Retinal pigment epithelial cell (primary cell): Measurements from ENCODE around the gene FAM20C.
"Not testable (repeated sequence)": the region's sequence is repeated elsewhere in the genome, so short reads cannot be mapped to it uniquely, and the experiment has no call there.

Source experiments
- DNase-seq: peaks from one replicate; pipeline ENCODE4 v3.0.0-alpha.2; 2010; ENCODE audit warnings: low read depth
- H3K4me3 ChIP-seq: 2 replicates; pipeline ENCODE4 v1.5.1; 2011; ENCODE audit warnings: mild to moderate bottlenecking, low read length, control low read depth, moderate library complexity
- CTCF ChIP-seq: conservative IDR thresholded peaks from 2 replicates; pipeline ENCODE4 v1.5.1; 2011; ENCODE audit warnings: low read depth, low read length, control low read depth, inconsistent platforms

Gene FAM20C

GRCh38 chr7:199483-200249 is 7.3 kb downstream of the FAM20C start:
- H3K4me3 ChIP-seq: no peak overlapping the region
- TF ChIP-seq CTCF: no peak
- DNase-seq: no peak

GRCh38 chr7:200290-200689 is 7.9 kb downstream of the FAM20C start:
- no peak for TF ChIP-seq CTCF
- DNase-seq: no peak
- H3K4me3 ChIP-seq: no peak overlapping the region

- DNase-seq: no peak
- no peak overlapping the region for H3K4me3 ChIP-seq
- peak; percentile 32 for TF ChIP-seq CTCF
Observed at GRCh38 chr7:200704-201103, 8.3 kb downstream of the FAM20C start.

- H3K4me3 ChIP-seq: no peak overlapping the region
- no peak for TF ChIP-seq CTCF
- DNase-seq: no peak
Observed at GRCh38 chr7:204326-204725, 12.0 kb downstream of the FAM20C start.

GRCh38 chr7:205115-206010 is 13.0 kb downstream of the FAM20C start:
- DNase-seq: no peak
- no peak for TF ChIP-seq CTCF
- H3K4me3 ChIP-seq: no peak overlapping the region

- DNase-seq: not testable (repeated sequence)
Observed at GRCh38 chr7:206351-206750, 14.0 kb downstream of the FAM20C start.

GRCh38 chr7:207418-208129 is 15.2 kb downstream of the FAM20C start:
- peak; percentile 45 for TF ChIP-seq CTCF
- H3K4me3 ChIP-seq: no peak overlapping the region
- no peak for DNase-seq

More at GRCh38 chr7:206351-206750, 14.0 kb downstream of the FAM20C start:
- not testable (repeated sequence) for H3K4me3 ChIP-seq
